HAP-1 (cell line): ENCODE data around the gene PROK2.

Experiments used
- DNase-seq, 2 experiments: peaks; one replicate each; pipeline ENCODE4 v3.0.0-alpha.2; 2016 to 2020; ENCODE audit warnings: low spot score in 2 of 2
- H3K27me3 ChIP-seq: fragments of 250-450 bp; sonication (Bioruptor Pico); 2 replicates; pipeline ENCODE4 v1.5.1; 2020; ENCODE audit warnings: low read depth, mild to moderate bottlenecking, moderate library complexity
- H3K36me3 ChIP-seq: fragments of 250-450 bp; sonication (Bioruptor Pico); replicated peaks from 2 replicates; pipeline ENCODE4 v1.5.1; 2020; ENCODE audit warnings: mild to moderate bottlenecking
- H3K4me1 ChIP-seq: fragments of 250-450 bp; sonication (Bioruptor Pico); 2 replicates; pipeline ENCODE4 v1.5.1; 2020; ENCODE audit warnings: mild to moderate bottlenecking
- H3K4me3 ChIP-seq: fragments of 250-450 bp; sonication (Bioruptor Pico); 2 replicates; pipeline ENCODE4 v1.5.1; 2020; ENCODE audit warnings: mild to moderate bottlenecking, moderate library complexity
- H3K9me3 ChIP-seq: fragments of 250-450 bp; sonication (Bioruptor Pico); 2 replicates; pipeline ENCODE4 v1.5.1; 2020; ENCODE audit warnings: mild to moderate bottlenecking, moderate library complexity
- in situ Hi-C: fragments of 300-500 bp; cut with MboI; formaldehyde crosslinking; loops from 3 replicates; pipeline ENCODE4 v1.14.3; 2020; ENCODE audit warnings: low sequenced_read_pairs, inconsistent platforms, mixed read lengths

Gene PROK2, protein sequence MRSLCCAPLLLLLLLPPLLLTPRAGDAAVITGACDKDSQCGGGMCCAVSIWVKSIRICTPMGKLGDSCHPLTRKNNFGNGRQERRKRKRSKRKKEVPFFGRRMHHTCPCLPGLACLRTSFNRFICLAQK

DNA sequence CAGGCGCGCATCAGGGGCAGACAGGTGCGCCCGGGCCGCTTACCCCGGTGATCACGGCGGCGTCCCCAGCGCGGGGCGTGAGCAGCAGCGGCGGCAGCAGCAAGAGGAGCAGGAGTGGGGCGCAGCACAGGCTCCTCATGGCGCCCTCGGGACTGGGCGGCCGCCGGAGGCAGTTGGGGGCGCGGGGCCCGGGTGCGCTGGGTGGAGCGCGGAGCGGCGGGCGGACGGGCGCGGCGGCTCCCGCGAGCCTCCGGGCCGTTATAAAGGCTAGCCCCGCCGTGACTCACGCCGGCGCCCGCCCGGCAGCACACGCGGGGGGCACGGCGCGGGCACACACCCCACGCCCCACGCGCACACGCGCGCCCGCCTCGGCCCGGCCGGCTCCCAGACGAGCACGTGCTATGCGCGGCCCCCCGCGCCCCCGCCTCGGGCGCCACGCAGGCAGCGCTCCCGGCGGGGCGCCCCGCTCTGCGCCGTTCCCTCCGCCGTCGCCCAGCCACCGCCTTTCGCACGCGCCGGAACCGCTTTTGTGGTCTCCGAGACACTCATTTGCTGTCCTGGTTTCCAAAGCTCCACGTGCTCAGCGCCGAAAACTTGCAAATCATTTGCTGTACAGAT is at the start of gene PROK2:
PROK2 (minus strand) TSS at position 235 of the 618 bp plus-strand sequence; CDS start at position 139, 96 bp downstream.
- in situ Hi-C loops = no loop called here
- DNase-seq = peak in 1 of 2 experiments; percentile 51
- H3K4me3 ChIP-seq = peak within 1 kb of the TSS; percentile 29

DNA sequence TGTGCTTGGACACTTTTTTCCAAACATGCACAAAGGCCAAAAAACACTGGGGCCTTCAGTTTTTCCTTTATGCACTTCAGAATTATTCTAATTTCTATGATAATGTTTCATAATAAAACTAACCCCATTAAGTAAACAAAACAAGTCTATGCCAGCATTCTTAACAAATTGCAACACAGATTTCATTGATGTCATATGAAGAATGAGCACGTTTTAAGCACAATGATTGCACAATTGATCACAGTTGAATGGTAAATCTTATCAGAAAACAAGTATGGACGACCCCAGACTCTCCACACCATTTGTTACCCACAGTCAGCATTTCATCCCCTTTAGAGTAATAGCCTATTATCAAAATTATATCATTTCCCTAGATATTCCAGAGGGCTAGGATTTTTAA is 46.7 kb upstream of the PROK2 start:
- no peaks in the 10 kb centered on the region for H3K27me3 ChIP-seq
- no peaks in the 10 kb centered on the region for H3K4me1 ChIP-seq
- in situ Hi-C loops = no loop called here
- H3K36me3 ChIP-seq = no peaks in the 10 kb centered on the region
- H3K9me3 ChIP-seq = no peaks in the 10 kb centered on the region
- H3K4me3 ChIP-seq = no peak overlapping the region
- no peak for DNase-seq

More for the DNA sequence above, at the start of gene PROK2:
- H3K36me3 ChIP-seq = no peaks in the 10 kb centered on the region
- H3K4me1 ChIP-seq = peaks cover 11% of the 10 kb centered on the region; the same call in 1 of the 2 replicates
- H3K9me3 ChIP-seq = no peaks in the 10 kb centered on the region
- H3K27me3 ChIP-seq = peaks cover 51% of the 10 kb centered on the region

DNA sequence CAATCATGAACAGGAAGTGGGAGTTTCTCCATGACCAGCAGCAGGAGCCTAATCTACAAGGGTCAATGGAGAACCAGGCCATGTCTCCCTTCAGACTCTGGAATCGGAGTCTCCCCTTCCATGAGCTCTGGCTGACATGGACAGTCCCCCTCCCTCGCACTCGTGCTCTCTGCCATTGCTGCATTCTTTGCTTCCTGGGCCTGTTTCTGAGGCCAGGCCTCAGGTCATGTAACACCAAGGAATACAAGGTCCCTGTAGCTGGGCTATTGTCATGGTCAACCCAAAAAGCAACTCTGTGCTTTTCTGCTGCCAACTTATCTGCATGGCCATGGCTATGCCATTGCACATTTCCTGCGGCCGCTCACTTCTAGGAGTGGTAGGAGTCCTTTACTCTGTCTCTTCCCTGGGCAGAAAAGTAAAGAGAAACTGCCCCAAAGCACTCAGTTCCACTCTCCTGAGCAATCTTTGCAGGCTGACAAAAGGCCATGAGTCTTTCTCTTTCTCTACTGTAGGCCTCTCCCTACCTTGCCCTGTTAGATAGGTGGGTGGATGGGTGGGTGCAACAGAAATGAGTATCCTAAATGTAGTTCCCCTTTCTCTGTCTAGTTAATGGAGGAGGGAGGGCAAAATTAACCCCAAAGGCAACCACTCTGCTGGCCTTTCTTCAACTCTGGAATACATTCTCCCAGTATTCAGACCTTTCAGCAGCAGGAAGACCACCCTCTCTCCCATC is 40.8 kb upstream of the PROK2 start:
- in situ Hi-C loops = no loop called here
- no peaks in the 10 kb centered on the region for H3K9me3 ChIP-seq
- no peaks in the 10 kb centered on the region for H3K27me3 ChIP-seq
- no peak overlapping the region for H3K4me3 ChIP-seq
- no peaks in the 10 kb centered on the region for H3K36me3 ChIP-seq
- no peaks in the 10 kb centered on the region for H3K4me1 ChIP-seq
- no peak for DNase-seq

DNA sequence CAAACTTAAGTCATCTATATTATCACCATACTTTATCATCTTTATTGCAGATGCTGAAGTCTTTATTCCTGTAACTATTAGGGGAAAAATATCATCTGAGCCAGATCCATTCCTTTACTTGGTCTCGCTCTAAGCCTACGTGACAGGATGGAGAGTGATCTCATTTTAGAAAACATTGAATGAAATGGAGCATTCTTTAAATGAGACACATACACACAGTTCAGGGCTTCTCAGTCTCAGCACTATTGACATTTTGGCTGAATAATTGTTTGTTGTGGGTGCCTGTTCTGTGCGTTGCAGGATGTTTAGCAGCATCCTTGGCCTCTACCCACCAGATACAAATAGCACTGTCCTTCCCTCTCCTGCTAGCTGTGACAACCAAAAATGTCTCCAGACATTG is 36.2 kb upstream of the PROK2 start:
- H3K4me1 ChIP-seq = peaks cover 12% of the 10 kb centered on the region
- H3K36me3 ChIP-seq = no peaks in the 10 kb centered on the region
- in situ Hi-C loops = no loop called here
- H3K27me3 ChIP-seq = no peaks in the 10 kb centered on the region
- no peak overlapping the region for H3K4me3 ChIP-seq
- no peak for DNase-seq
- no peaks in the 10 kb centered on the region for H3K9me3 ChIP-seq

DNA sequence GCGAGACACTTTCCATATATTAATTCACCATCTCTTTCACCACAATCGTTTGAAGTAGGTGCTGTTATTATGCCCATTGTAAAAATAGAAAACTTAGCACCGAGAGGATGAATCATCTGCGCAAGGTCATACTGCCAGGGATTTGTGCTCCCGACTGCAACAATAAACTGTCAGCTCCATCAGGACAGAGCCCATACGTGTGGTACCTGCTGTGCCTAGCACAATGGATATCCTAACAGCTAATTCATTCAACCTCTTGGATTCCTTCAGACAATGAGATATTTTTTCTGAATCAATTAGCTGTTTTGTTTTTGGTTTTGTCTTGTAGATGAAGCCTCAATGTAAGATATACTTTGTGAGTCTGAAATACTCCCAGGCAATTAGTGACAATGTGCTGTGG is 32.3 kb upstream of the PROK2 start:
- DNase-seq = peak; percentile 29 to 35
- Histone ChIP-seq H3K4me1 (peaks cover 22% of the 10 kb centered on the region), H3K9me3 (no peaks in the 10 kb centered on the region), H3K36me3 (no peaks in the 10 kb centered on the region), H3K27me3 (0 out of 2 replicates have a peak, but pooled peaks cover 5% of the 10 kb centered on the region), H3K4me3 (no peak overlapping the region)
- in situ Hi-C loops = no loop called here

DNA sequence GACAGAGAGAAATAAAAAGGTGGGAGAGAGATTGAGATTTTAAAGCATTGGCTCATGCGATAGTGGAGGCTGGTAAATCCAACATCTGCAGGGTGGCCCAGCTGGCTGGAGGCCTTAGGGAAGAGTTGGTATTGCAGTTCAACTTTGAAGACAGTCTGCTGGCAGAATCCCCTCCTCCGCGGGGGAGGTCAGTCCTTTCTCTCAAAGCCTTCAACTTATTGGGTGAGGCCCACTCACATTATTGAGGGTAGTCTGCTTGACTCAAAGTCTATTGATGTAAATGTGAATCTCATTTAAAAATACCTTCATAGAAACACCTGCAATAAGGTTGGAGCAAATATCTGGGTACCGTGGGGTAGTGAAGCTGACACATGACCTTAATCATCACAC is 31.8 kb upstream of the PROK2 start:
- peak; percentile 3 to 23 for DNase-seq
- in situ Hi-C loops = no loop called here
- H3K27me3 ChIP-seq = 0 out of 2 replicates have a peak, but pooled peaks cover 5% of the 10 kb centered on the region
- H3K4me3 ChIP-seq = no peak overlapping the region
- H3K9me3 ChIP-seq = no peaks in the 10 kb centered on the region
- H3K4me1 ChIP-seq = peaks cover 22% of the 10 kb centered on the region
- no peaks in the 10 kb centered on the region for H3K36me3 ChIP-seq

DNA sequence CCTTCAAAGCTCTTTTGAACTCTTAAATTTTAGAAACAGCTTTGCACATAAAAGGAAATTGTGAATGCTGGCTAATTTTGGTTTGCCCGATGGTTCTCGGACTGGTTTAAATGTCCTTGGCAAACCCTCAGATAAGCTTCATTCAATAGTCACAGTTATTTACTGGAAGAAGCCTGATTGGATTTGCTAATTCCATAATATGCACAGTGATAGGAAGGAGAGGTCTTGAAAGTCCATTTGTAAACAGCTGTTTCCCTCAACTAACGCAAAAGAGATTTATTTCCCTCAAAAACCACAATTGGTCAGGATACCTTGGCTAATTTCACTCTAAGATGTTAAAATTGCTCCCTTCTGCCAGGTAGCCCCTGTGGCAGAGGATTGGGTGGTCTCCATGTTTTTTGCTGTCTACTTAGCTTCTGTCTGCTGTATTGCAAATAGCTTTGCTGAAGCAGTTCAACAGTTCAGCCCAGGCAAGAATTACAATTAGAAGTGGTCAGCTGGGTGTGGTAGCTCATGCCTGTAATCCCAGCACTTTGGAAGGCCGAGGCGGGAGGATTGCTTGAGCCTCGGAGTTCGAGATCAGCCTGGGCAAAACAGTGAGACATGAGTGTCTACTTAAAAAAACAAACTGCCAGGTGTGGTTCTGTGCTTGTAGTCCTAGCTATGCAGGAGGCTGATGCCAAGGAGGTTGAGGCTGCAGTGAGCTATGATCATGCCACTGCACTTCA is 30.6 kb upstream of the PROK2 start:
- 0 out of 2 replicates have a peak, but pooled peaks cover 5% of the 10 kb centered on the region for H3K27me3 ChIP-seq
- in situ Hi-C loops = no loop called here
- DNase-seq = peak in 1 of 2 experiments; percentile 26
- peaks cover 22% of the 10 kb centered on the region for H3K4me1 ChIP-seq
- H3K9me3 ChIP-seq = no peaks in the 10 kb centered on the region
- no peak overlapping the region for H3K4me3 ChIP-seq
- no peaks in the 10 kb centered on the region for H3K36me3 ChIP-seq

DNA sequence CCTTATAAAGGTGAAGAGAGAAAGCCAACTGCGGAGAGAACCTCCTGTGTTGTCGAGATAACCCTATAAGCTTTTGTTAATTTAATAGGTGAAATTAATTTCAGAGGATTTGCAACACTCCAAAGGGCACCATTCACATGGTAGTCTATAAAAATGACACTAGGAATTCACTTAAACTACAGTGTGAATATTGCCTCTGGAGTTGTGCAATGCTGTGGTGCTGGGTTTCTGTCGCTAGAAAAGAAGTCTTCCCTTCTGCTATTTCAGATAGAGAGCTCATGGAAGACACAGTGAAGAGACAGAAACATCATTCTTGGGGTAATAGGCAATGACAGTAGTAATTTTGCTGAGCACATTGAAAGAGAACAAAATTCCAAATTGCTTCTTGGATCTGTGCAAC is 28.8 kb upstream of the PROK2 start:
- Histone ChIP-seq H3K4me3 (no peak overlapping the region), H3K4me1 (peaks cover 22% of the 10 kb centered on the region), H3K27me3 (0 out of 2 replicates have a peak, but pooled peaks cover 5% of the 10 kb centered on the region), H3K9me3 (no peaks in the 10 kb centered on the region), H3K36me3 (no peaks in the 10 kb centered on the region)
- DNase-seq = no peak
- in situ Hi-C loops = no loop called here

DNA sequence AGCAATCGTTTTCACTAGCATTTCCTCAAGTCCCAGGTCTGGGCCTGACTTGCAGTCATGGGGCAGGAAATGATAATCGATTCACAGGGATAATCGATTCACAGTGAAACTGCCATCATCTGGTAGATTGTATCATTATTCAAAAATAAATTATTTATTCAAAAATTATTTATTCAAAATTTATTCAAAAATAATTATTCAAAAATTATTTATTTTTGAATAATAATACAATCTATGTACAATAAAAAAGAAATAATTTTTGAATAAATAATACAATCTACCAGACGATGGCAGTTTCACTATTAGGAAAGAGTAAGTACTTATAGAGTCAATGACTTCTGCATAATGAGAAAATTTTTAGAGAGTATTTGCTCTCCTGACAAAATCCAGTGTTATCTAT is 28.1 kb upstream of the PROK2 start:
- DNase-seq = no peak
- H3K4me1 ChIP-seq = peaks cover 22% of the 10 kb centered on the region
- H3K36me3 ChIP-seq = no peaks in the 10 kb centered on the region
- in situ Hi-C loops = no loop called here
- H3K4me3 ChIP-seq = no peak overlapping the region
- 0 out of 2 replicates have a peak, but pooled peaks cover 5% of the 10 kb centered on the region for H3K27me3 ChIP-seq
- no peaks in the 10 kb centered on the region for H3K9me3 ChIP-seq

DNA sequence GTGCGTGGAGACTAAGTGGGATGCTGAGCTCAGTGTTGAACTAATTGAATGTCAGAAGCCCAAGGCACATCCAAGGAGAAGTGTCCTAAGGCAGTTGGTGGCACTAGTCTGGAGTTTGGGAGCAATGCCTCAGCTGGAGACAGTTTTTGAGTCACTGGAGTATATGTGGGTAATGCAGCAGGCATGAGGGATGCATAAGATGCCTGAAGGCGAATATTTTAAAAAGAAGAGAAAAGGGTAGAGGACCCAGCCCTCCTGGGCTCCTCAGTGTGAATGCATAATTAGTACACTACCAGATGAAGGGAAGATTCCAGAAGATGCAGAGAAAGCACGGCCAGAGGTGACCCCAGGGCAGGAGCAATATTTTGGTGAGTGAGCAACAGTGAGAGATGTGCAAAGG is 25.1 kb upstream of the PROK2 start:
- H3K4me3 ChIP-seq = no peak overlapping the region
- H3K27me3 ChIP-seq = 0 out of 2 replicates have a peak, but pooled peaks cover 3% of the 10 kb centered on the region
- in situ Hi-C loops = no loop called here
- H3K9me3 ChIP-seq = no peaks in the 10 kb centered on the region; the same call in 1 of the 2 replicates
- no peaks in the 10 kb centered on the region for H3K36me3 ChIP-seq
- no peak for DNase-seq
- peaks cover 1% of the 10 kb centered on the region; the same call in 1 of the 2 replicates for H3K4me1 ChIP-seq

DNA sequence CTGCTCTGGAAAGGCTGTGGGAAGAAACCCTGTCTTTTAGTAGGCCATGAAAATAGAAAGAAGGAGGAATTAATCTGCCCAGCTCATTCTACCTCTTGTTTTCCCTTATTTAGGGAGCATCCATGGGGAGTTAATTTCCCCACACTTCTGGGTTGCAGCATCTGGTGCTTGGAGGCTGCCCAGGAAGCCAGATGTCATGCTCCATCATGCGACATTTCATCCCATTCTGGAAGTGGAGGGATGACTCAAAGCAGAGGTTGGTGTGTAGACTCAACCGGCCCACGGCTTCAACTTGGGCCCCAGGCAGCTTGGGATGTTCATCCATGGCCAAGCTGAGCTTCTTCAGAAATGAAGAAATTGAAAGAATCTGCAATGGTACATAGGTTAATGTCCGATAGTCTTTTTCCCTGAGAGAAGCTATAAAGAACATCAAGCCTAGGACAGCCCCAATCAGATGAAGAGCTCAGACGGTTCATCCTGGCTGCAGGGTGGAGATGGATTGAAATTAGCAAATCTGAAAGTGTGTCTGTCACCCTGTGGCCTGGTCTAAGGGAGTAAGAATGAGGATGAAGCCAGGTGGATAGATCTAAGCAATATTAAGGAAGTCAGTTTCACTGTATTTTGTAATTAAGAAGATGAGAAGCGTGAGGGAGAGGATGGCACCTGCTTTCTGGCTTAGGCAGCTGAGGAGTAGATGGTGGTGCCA is 24.5 kb upstream of the PROK2 start:
- DNase-seq = no peak
- no peaks in the 10 kb centered on the region for H3K4me1 ChIP-seq
- no peaks in the 10 kb centered on the region for H3K36me3 ChIP-seq
- in situ Hi-C loops = no loop called here
- no peaks in the 10 kb centered on the region for H3K27me3 ChIP-seq
- H3K4me3 ChIP-seq = no peak overlapping the region
- no peaks in the 10 kb centered on the region; the same call in 1 of the 2 replicates for H3K9me3 ChIP-seq

DNA sequence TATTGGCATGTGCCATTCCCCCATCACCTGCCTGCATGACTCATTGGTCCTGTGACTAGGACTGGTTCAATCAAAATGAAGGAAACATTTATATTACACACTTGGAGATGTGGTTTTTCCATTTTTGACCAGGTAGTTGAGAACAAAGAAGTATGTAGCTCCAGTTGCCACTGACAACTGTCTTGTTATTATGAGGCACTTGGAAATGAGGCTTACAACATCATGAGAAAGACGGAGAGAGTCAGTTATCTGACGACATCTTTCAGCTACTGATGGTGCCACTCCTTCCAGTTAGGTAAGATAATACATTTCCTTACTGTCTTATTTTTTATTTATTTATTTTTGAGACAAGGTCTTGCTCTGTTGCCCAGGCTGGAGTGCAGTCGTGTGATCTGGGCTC is 21.8 kb upstream of the PROK2 start:
- Histone ChIP-seq H3K36me3 (no peaks in the 10 kb centered on the region), H3K4me1 (no peaks in the 10 kb centered on the region), H3K27me3 (no peaks in the 10 kb centered on the region), H3K4me3 (no peak overlapping the region), H3K9me3 (no peaks in the 10 kb centered on the region; the same call in 1 of the 2 replicates)
- no peak for DNase-seq
- in situ Hi-C loops = no loop called here

DNA sequence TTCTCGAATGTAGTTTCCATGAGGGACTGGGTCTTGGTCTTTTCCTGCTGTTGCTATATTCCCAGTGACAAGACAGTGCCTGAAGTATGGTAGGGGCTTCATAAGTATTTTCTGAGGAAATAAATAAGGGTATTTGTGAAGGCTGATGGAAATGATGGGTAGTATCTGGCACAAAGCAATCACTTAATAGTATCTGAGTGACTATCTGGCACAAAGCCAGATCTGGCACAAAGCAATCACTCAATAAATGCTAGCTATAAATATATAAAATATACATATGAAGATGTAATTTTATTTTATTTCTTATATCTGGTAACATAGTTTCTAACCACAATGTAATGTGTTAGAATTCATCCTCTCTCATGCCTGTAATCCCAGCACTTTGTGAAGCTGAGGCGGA is 20.7 kb upstream of the PROK2 start:
- Histone ChIP-seq H3K9me3 (no peaks in the 10 kb centered on the region; the same call in 1 of the 2 replicates), H3K27me3 (no peaks in the 10 kb centered on the region; the same call in 1 of the 2 replicates), H3K36me3 (no peaks in the 10 kb centered on the region), H3K4me3 (no peak overlapping the region), H3K4me1 (peaks cover 2% of the 10 kb centered on the region)
- DNase-seq = no peak
- in situ Hi-C loops = no loop called here
